ENCODE data around the gene UST.

UST gene

DNA sequence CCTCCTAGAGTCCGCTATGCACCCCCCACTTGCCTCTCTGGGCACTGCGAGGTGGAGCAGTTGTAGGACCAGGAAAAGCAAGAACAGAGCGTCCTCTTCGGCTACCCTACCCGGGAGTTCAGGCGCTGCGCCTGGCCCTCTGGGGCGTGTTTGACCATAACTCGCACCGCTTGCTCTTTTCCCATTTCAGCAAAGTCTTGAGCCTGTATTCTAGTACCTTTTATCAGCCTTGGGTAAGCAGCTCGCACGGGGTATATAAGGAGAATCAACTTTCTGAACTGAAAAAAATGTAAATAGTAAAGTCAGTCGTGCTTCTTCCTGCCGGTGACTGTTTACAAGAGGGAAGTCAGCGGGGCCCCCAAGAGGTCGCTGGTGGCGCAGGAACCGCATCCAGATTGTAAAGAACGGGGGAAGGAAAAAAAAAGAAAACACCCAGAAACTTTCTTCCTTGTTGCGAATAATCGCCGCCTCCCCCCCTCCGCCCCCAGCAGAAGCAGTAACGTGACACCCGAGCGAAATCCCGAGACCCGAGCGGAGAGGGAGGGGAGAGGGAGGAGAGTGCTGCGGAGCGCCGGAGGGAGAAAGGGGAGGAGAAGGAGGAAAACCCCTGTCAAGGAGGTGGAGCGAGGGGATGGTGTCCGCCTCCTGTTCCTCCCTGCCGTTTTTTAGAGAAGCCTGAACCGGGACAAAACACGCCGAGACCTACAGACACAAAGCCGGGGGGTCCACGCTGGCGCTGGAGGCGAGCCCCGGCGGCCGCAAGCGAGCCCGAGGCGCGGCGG, at the start of gene UST:
TSS of gene UST (plus strand) at position 668 of the 782 bp plus-strand sequence. CDS start 401 bp downstream, outside the sequence.
- Histone ChIP-seq H3K4me3 (peak within 1 kb of the TSS; percentile 89), H3K27ac (peak within 1 kb of the TSS; percentile 76), H3K4me1 (peaks cover 33% of the 10 kb centered on the region), H3K4me2 (peak within 1 kb of the TSS; percentile 100), H4K20me1 (peaks cover 39% of the 10 kb centered on the region), H3K27me3 (peaks cover 23% of the 10 kb centered on the region; the same call in 1 of the 2 replicates), H3K9me3 (no peaks in the 10 kb centered on the region), H3K9ac (peak within 1 kb of the TSS; percentile 83), H3K36me3 (no peaks in the 10 kb centered on the region)
- no peak for TF ChIP-seq Cebpa-rat (IDR thresholded peaks at IDR 0.05)

DNA sequence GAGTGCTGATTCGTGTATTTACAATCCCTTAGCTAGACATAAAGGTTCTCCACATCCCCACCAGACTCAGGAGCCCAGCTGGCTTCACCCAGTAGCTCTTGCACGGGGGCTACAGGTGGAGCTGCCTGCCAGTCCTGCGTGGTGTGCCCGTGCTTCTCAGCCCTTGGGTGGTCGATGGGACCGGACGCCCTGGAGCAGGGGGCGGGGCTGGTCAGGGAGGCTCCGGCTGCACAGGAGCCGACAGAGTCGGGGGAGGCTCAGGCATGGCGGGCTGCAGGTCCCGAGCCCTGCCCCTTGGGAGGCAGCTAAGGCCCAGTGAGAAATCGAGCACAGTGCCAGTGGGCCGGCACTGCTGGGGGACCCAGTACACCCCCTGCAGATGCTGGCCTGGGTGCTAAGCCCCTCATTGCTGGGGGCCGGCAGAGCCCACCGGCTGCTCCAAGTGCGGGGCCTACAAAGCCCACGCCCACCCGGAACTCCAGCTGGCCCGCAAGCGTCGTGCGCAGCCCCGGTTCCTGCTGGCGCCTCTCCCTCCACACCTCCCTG, 48.9 kb upstream of the UST start:
- no peak overlapping the region for H3K27ac ChIP-seq
- H3K4me1 ChIP-seq, result peaks cover 33% of the 10 kb centered on the region
- no peak for TF ChIP-seq Cebpa-rat (IDR thresholded peaks at IDR 0.05)
- H4K20me1 ChIP-seq, result no peaks in the 10 kb centered on the region
- H3K9me3 ChIP-seq, result peaks cover 54% of the 10 kb centered on the region
- no peak overlapping the region for H3K9ac ChIP-seq
- no peak overlapping the region for H3K4me3 ChIP-seq
- H3K4me2 ChIP-seq, result no peak overlapping the region
- no peaks in the 10 kb centered on the region for H3K36me3 ChIP-seq
- H3K27me3 ChIP-seq, result no peaks in the 10 kb centered on the region

- Histone ChIP-seq H3K9me3 (peaks cover 47% of the 10 kb centered on the region), H3K4me2 (no peak overlapping the region), H4K20me1 (no peaks in the 10 kb centered on the region), H3K36me3 (no peaks in the 10 kb centered on the region), H3K27me3 (no peaks in the 10 kb centered on the region), H3K4me3 (no peak overlapping the region), H3K27ac (0 out of 2 replicates have a peak overlapping the region, but pooled peaks have one; percentile 12), H3K9ac (no peak overlapping the region), H3K4me1 (peaks cover 26% of the 10 kb centered on the region)
- TF ChIP-seq Cebpa-rat (IDR thresholded peaks at IDR 0.05), result no peak
Observed at GRCh38 chr6:148698671-148699180, 48.1 kb upstream of the UST start.

GRCh38 chr6:148700047-148700715, 46.6 kb upstream of the UST start:
- Histone ChIP-seq H3K9ac (peak overlapping the region; percentile 64), H3K27me3 (no peaks in the 10 kb centered on the region), H3K9me3 (peaks cover 37% of the 10 kb centered on the region), H4K20me1 (no peaks in the 10 kb centered on the region), H3K36me3 (no peaks in the 10 kb centered on the region), H3K4me1 (peaks cover 21% of the 10 kb centered on the region), H3K27ac (peak overlapping the region; percentile 53; the same call in 1 of the 2 replicates), H3K4me3 (peak overlapping the region; percentile 50), H3K4me2 (peak overlapping the region; percentile 87)
- TF ChIP-seq Cebpa-rat (IDR thresholded peaks at IDR 0.05), result no peak

- no peaks in the 10 kb centered on the region for H4K20me1 ChIP-seq
- no peak for TF ChIP-seq Cebpa-rat (IDR thresholded peaks at IDR 0.05)
- peaks cover 30% of the 10 kb centered on the region for H3K9me3 ChIP-seq
- H3K4me2 ChIP-seq, result peak overlapping the region; percentile 87
- H3K27ac ChIP-seq, result peak overlapping the region; percentile 53; the same call in 1 of the 2 replicates
- H3K4me3 ChIP-seq, result peak overlapping the region; percentile 50
- H3K27me3 ChIP-seq, result no peaks in the 10 kb centered on the region
- H3K36me3 ChIP-seq, result no peaks in the 10 kb centered on the region
- peak overlapping the region; percentile 64 for H3K9ac ChIP-seq
- H3K4me1 ChIP-seq, result peaks cover 21% of the 10 kb centered on the region
Observed at GRCh38 chr6:148700741-148701311, 46.0 kb upstream of the UST start.

DNA sequence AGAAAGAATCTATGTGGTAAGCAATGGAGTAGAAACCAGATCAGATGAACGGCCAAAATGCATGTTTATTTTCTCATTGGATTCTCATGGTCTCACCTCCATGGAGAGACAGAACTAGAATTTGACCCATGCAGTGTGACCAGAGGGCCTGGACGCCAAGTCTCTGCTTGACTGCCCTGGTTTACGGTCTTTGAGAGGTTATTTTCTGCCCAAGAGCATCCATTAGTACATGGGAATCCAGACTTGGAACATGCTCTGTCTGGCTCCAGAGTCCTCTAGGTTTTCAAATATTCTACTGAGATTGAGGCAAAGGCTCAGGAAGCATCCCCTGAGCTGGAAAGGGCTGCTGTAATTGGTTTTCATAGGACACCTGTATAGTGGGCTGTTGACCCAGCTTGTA, 45.5 kb upstream of the UST start:
- Histone ChIP-seq H3K9ac (no peak overlapping the region), H3K27ac (0 out of 2 replicates have a peak overlapping the region, but pooled peaks have one; percentile 53), H4K20me1 (no peaks in the 10 kb centered on the region), H3K4me1 (peaks cover 21% of the 10 kb centered on the region), H3K27me3 (no peaks in the 10 kb centered on the region), H3K4me2 (peak overlapping the region; percentile 87), H3K36me3 (no peaks in the 10 kb centered on the region), H3K9me3 (peaks cover 25% of the 10 kb centered on the region), H3K4me3 (no peak overlapping the region)
- TF ChIP-seq Cebpa-rat (IDR thresholded peaks at IDR 0.05), result no peak

- Histone ChIP-seq H4K20me1 (no peaks in the 10 kb centered on the region), H3K4me3 (no peak overlapping the region), H3K27me3 (no peaks in the 10 kb centered on the region), H3K36me3 (no peaks in the 10 kb centered on the region), H3K9me3 (no peaks in the 10 kb centered on the region), H3K4me1 (peaks cover 21% of the 10 kb centered on the region), H3K4me2 (no peak overlapping the region), H3K9ac (no peak overlapping the region), H3K27ac (no peak overlapping the region)
- no peak for TF ChIP-seq Cebpa-rat (IDR thresholded peaks at IDR 0.05)
Observed at GRCh38 chr6:148703900-148704299, 42.9 kb upstream of the UST start.

DNA sequence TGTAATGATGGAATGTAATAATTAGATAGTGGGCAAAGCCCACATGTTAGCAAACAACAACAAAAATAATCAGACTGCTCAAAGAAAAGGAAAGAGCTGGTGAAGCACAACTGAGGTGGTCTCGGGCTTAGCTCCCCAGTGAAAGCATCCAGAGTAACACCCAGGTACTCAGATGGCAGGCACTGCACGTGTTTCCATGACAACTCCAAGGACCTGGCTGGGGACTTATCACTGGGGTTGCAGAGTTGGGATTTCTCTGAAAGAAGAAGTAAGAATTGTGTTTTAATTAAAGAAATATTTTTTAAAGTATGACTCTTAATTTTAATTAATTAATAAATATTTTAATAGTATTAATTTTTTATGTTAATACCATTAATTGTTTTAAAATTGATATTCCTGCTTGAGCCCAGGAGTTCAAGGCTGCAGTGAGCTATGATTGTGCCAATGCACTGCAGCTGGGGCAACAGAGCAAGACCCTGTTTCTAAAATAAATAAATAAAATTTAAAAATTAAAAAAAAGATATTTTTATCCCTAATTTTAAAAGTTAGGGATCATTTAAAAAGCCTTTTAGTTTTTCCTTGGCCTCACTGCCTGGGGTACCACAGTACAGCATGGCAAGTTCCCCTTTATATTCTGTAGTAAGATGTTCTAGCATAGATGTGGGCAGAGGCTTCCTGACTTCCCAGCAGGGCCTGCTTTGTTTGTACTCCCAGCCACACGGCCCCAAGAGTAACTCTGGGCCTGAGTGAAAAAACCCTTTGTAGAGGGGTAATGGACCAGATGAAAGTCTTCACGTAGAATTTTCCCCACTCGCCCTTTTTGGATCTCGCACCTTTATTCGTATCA, 42.2 kb upstream of the UST start:
- TF ChIP-seq Cebpa-rat (IDR thresholded peaks at IDR 0.05), result no peak
- Histone ChIP-seq H3K4me3 (no peak overlapping the region), H3K27me3 (no peaks in the 10 kb centered on the region), H3K9ac (no peak overlapping the region), H3K4me2 (peak overlapping the region; percentile 8; the same call in 1 of the 2 replicates), H3K4me1 (peaks cover 21% of the 10 kb centered on the region), H3K36me3 (no peaks in the 10 kb centered on the region), H3K9me3 (no peaks in the 10 kb centered on the region), H3K27ac (no peak overlapping the region), H4K20me1 (no peaks in the 10 kb centered on the region)

- no peak for TF ChIP-seq Cebpa-rat (IDR thresholded peaks at IDR 0.05)
- Histone ChIP-seq H3K27ac (no peak overlapping the region), H3K9me3 (peaks cover 6% of the 10 kb centered on the region), H3K4me1 (peaks cover 8% of the 10 kb centered on the region; the same call in 1 of the 2 replicates), H3K9ac (no peak overlapping the region), H4K20me1 (no peaks in the 10 kb centered on the region), H3K36me3 (no peaks in the 10 kb centered on the region), H3K4me3 (no peak overlapping the region), H3K27me3 (no peaks in the 10 kb centered on the region), H3K4me2 (no peak overlapping the region)
Observed at GRCh38 chr6:148708707-148709106, 38.1 kb upstream of the UST start.
